DMS53 treated with DMSO at 0.1 percent for 48 hours (cell line): Measurements from ENCODE around the gene KNDC1.
"Not testable (repeated sequence)": the region's sequence is repeated elsewhere in the genome, so short reads cannot be mapped to it uniquely, and the experiment has no call there.

Experiments used
- DNase-seq: peaks from one replicate; lab custom pipeline; 2025; ENCODE audit not compliant: unreplicated experiment; lab: John Stamatoyannopoulos, UW

KNDC1 gene

GRCh38 chr10:133126431-133127290, 33.4 kb upstream of the KNDC1 start:
- DNase-seq, result no peak

DNA sequence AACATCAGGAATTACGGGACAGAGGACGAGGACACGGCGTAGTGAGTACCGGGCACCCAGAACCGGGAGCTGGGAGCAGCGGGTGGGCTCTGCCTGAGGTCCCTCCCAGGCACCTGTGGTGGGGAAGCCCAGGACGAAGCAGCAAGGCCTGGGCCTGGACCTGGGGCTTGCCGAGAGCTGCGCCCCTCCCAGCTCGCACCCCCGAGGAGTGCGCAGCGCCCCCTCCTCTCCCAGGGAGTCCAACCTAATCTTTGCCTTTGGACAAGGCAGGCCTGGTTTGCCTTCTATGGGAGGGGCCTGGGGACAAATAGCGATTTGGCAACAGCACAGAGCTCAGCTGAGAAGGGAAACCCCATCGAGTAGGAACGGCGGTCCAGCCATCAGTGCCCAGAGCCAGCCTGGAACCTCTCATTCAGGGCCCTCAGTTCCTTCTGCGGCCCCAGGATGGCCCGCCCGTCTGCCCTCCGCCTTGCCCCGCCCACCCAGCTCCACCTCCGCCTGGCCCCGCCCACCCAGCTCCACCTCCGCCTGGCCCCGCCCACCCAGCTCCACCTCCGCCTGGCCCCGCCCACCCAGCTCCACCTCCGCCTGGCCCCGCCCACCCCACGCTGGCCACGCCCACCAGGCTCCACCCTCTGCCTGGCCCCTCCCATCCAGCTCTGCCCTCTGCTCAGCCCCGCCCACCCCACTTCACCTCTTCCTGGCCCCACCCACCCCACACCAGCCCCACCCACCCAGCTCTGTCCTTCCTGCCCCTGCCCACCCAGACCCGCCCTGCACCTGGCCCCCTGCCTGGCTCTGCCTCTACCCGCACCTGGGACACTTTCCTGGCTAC, 32.5 kb upstream of the KNDC1 start:
- DNase-seq, result no peak

- no peak for DNase-seq
These were observed 31.6 kb upstream of the KNDC1 start for GRCh38 chr10:133128126-133129070.

GRCh38 chr10:133129071-133129858, 30.8 kb upstream of the KNDC1 start:
- no peak for DNase-seq

DNA sequence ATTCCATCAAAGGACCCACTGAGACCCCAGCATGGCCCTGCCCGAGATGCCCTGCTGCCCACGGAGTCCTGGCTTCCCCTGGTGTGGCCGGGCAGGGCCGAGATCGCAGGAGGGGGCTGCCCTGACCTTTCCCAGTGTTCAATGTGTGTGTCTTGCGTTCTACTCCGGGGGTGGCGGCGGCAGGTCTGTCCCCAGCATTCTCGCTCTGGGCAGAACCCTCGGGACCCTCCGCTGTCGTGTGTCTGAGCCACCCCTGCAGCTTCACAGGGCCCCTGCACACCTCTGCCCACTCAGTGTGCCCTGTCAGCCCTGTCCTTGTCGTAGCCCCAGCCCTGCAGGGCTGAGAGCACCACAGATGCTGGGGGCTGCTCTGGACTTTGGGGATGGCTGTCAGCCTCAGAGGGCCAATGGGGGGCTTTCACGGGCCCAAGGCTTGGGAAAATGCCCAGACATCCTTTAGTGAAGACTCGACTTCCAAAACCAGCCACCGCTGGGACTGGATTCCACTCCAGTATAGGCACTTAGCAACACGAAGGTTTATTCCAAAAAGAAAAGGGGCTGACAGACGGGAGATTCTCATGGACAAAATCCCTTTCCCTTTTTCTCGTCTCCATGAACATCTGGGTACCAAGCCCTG, 30.0 kb upstream of the KNDC1 start:
- DNase-seq, result no peak

DNA sequence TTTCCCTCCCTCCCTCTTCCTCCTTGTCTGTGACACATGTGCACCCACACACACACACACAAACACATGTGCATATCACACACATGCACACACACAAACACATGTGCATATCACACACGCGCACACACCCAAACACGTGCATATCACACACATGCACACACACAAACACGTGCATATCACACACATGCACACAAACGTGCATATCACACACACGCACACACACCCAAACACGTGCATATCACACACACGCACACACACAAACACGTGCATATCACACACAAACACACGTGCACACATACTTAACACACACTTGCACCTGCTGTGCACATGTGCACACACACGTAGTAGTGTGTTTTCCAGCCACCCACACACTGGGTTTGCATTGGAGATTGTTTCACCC, 29.4 kb upstream of the KNDC1 start:
- no peak for DNase-seq

- DNase-seq, result no peak
These were observed 29.0 kb upstream of the KNDC1 start for GRCh38 chr10:133131053-133131452.

- no peak for DNase-seq
These were observed 28.1 kb upstream of the KNDC1 start for GRCh38 chr10:133131734-133132472.

GRCh38 chr10:133132473-133133291, 27.3 kb upstream of the KNDC1 start:
- DNase-seq, result no peak

GRCh38 chr10:133133471-133134231, 26.4 kb upstream of the KNDC1 start:
- no peak for DNase-seq

DNA sequence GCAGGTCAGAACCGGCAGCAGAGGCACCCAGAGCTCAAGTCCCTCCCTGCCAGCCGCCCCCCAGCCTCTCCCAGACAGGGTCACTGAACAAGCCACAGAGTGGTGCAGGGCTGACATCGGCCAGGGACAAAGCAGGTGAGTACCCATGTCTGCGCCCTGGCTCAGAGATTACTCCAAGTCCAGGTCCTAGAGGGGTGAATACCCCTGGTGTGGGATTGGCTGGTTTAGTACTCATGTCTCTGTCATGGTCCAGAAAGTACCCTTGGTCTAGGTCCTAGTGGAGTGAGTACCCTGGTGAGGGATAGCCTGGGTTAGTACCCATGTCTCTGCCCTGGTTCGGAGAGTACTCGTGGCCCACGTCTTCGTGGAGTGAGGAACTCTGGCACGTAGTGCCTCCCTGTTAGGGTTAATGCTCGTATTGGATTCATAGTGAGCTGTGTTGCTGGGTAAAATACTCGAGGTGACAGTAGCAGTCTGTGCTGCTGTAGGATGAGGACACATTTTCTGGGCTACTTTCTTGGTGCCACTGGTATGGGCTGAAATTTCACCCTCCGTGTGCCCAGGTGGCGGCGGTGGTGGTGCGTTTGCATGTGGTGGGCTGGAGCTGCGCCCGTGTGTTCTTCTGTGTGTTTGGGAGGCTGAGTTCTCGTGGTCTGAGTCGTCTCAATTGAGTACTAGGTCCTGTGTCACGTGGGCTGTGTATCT, 25.5 kb upstream of the KNDC1 start:
- DNase-seq, result no peak

GRCh38 chr10:133135116-133135465, 24.9 kb upstream of the KNDC1 start:
- no peak for DNase-seq

DNA sequence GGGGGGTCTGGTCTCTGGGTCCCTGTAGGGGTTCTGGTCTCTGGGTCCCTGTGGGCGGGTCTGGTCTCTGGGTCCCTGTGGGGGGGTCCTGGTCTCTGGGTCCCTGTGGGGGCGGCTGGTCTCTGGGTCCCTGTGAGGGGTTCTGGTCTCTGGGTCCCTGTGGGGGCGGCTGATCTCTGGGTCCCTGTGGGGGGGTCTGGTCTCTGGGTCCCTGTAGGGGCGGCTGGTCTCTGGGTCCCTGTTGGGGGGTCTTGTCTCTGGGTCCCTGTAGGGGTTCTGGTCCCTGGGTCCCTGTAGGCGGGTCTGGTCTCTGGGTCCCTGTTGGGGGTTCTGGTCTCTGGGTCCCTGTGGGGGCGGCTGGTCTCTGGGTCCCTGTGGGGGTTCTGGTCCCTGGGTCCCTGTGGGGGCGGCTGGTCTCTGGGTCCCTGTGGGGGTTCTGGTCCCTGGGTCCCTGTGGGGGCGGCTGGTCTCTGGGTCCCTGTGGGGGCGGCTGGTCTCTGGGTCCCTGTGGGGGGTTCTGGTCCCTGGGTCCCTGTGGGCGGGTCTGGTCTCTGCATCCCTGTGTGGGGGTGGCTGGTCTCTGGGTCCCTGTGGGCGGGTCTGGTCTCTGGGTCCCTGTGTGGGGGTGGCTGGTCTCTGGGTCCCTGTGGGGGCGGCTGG, 22.4 kb upstream of the KNDC1 start:
- DNase-seq, result not testable (repeated sequence)

DNA sequence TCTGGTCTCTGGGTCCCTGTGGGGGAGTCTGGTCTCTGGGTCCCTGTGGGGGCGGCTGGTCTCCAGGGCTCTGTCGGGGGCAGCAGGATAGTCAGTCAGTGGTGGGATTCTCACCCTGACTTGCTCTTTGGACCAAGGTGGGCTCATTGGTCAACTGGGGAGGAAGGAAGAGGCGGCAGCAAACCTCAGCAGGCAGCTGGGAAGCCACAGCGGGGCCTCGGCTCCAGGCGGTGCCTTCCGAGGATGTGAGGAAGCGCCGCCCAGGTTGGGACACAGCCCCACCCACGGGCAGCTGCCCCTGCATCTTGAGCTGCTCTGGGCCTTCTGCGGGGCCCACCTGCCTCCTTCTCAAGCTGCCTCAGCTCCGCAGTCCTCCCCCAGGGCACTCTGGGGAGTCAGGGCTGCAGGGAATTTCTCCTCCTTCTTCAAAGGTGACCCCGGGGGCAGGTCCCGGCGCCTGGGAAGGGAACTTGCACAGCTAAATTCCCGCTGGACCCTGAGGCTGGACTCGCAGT, 20.4 kb upstream of the KNDC1 start:
- DNase-seq, result no peak

- DNase-seq, result no peak
These were observed 19.4 kb upstream of the KNDC1 start for GRCh38 chr10:133140417-133141143.
